ENCODE measurements around the gene PANK4.

Gene PANK4

GRCh38 chr1:2469103-2469940 lies 57.1 kb downstream of the PANK4 start:
- Histone ChIP-seq H3K4me3 (ENCODE audit: low read length) (no peak overlapping the region), H3K4me2 (ENCODE audit: low read length) (no peak overlapping the region), H3K9me3 (ENCODE audit: control insufficient read depth, insufficient read depth, low read length) (no peaks in the 10 kb centered on the region), H3F3A (ENCODE audit: control insufficient read depth, insufficient read depth) (no peaks in the 10 kb centered on the region), H3K27ac (ENCODE audit: low read depth, low read length) (no peak overlapping the region), H3K4me1 (ENCODE audit: control insufficient read depth, low read length) (peaks cover 9% of the 10 kb centered on the region), H4K20me1 (ENCODE audit: control insufficient read depth, insufficient read depth, low read depth, low read length) (no peaks in the 10 kb centered on the region), H3K36me3 (ENCODE audit: control insufficient read depth, low read length) (no peaks in the 10 kb centered on the region), H3K79me2 (ENCODE audit: control insufficient read depth, low read length) (no peaks in the 10 kb centered on the region), H3K9me2 (replicated peaks; ENCODE audit: control insufficient read depth, low read length) (no peaks in the 10 kb centered on the region), H3K27me3 (ENCODE audit: control insufficient read depth, low read length) (no peaks in the 10 kb centered on the region)
- TF ChIP-seq CTCF (IDR thresholded peaks at IDR 0.05; ENCODE audit: low read depth, low read length, poor library complexity, severe bottlenecking) (no peak), EZH2phosphoT487 (IDR thresholded peaks at IDR 0.05; ENCODE audit: borderline replicate concordance, low read length) (no peak)

GRCh38 chr1:2468540-2468939 lies 57.9 kb downstream of the PANK4 start:
- Histone ChIP-seq H3K9me2 (replicated peaks; ENCODE audit: control insufficient read depth, low read length) (no peaks in the 10 kb centered on the region), H3K4me2 (ENCODE audit: low read length) (no peak overlapping the region), H3K36me3 (ENCODE audit: control insufficient read depth, low read length) (no peaks in the 10 kb centered on the region), H3K79me2 (ENCODE audit: control insufficient read depth, low read length) (no peaks in the 10 kb centered on the region), H3K27me3 (ENCODE audit: control insufficient read depth, low read length) (no peaks in the 10 kb centered on the region), H3F3A (ENCODE audit: control insufficient read depth, insufficient read depth) (no peaks in the 10 kb centered on the region), H3K27ac (ENCODE audit: low read depth, low read length) (no peak overlapping the region), H3K4me1 (ENCODE audit: control insufficient read depth, low read length) (peaks cover 9% of the 10 kb centered on the region), H3K4me3 (ENCODE audit: low read length) (no peak overlapping the region), H4K20me1 (ENCODE audit: control insufficient read depth, insufficient read depth, low read depth, low read length) (no peaks in the 10 kb centered on the region), H3K9me3 (ENCODE audit: control insufficient read depth, insufficient read depth, low read length) (no peaks in the 10 kb centered on the region)
- TF ChIP-seq EZH2phosphoT487 (IDR thresholded peaks at IDR 0.05; ENCODE audit: borderline replicate concordance, low read length) (no peak), CTCF (IDR thresholded peaks at IDR 0.05; ENCODE audit: low read depth, low read length, poor library complexity, severe bottlenecking) (no peak)

- no peaks in the 10 kb centered on the region for H3K79me2 ChIP-seq (ENCODE audit: control insufficient read depth, low read length)
- TF ChIP-seq EZH2phosphoT487 (IDR thresholded peaks at IDR 0.05; ENCODE audit: borderline replicate concordance, low read length) (no peak), CTCF (IDR thresholded peaks at IDR 0.05; ENCODE audit: low read depth, low read length, poor library complexity, severe bottlenecking) (no peak)
- no peak overlapping the region for H3K4me2 ChIP-seq (ENCODE audit: low read length)
- no peak overlapping the region for H3K27ac ChIP-seq (ENCODE audit: low read depth, low read length)
- H3K36me3 ChIP-seq (ENCODE audit: control insufficient read depth, low read length) = no peaks in the 10 kb centered on the region
- H3K9me2 ChIP-seq (replicated peaks; ENCODE audit: control insufficient read depth, low read length) = no peaks in the 10 kb centered on the region
- no peaks in the 10 kb centered on the region for H3K27me3 ChIP-seq (ENCODE audit: control insufficient read depth, low read length)
- H3K4me1 ChIP-seq (ENCODE audit: control insufficient read depth, low read length) = peaks cover 9% of the 10 kb centered on the region
- H3K4me3 ChIP-seq (ENCODE audit: low read length) = no peak overlapping the region
- H3K9me3 ChIP-seq (ENCODE audit: control insufficient read depth, insufficient read depth, low read length) = no peaks in the 10 kb centered on the region
- no peaks in the 10 kb centered on the region for H3F3A ChIP-seq (ENCODE audit: control insufficient read depth, insufficient read depth)
- H4K20me1 ChIP-seq (ENCODE audit: control insufficient read depth, insufficient read depth, low read depth, low read length) = no peaks in the 10 kb centered on the region
Measured at GRCh38 chr1:2468041-2468472, 58.3 kb downstream of the PANK4 start.

All from DOHH2 (cell line).